NCI-H748 treated with DMSO at 0.1 percent for 48 hours (cell line): ENCODE data around the gene WBP4.
"Not testable (repeated sequence)": the region's sequence is repeated elsewhere in the genome, so short reads cannot be mapped to it uniquely, and the experiment has no call there.

Experiments used
- DNase-seq: peaks from one replicate; lab custom pipeline; 2025; lab: John Stamatoyannopoulos, UW

WBP4 gene, protein sequence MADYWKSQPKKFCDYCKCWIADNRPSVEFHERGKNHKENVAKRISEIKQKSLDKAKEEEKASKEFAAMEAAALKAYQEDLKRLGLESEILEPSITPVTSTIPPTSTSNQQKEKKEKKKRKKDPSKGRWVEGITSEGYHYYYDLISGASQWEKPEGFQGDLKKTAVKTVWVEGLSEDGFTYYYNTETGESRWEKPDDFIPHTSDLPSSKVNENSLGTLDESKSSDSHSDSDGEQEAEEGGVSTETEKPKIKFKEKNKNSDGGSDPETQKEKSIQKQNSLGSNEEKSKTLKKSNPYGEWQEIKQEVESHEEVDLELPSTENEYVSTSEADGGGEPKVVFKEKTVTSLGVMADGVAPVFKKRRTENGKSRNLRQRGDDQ

DNA sequence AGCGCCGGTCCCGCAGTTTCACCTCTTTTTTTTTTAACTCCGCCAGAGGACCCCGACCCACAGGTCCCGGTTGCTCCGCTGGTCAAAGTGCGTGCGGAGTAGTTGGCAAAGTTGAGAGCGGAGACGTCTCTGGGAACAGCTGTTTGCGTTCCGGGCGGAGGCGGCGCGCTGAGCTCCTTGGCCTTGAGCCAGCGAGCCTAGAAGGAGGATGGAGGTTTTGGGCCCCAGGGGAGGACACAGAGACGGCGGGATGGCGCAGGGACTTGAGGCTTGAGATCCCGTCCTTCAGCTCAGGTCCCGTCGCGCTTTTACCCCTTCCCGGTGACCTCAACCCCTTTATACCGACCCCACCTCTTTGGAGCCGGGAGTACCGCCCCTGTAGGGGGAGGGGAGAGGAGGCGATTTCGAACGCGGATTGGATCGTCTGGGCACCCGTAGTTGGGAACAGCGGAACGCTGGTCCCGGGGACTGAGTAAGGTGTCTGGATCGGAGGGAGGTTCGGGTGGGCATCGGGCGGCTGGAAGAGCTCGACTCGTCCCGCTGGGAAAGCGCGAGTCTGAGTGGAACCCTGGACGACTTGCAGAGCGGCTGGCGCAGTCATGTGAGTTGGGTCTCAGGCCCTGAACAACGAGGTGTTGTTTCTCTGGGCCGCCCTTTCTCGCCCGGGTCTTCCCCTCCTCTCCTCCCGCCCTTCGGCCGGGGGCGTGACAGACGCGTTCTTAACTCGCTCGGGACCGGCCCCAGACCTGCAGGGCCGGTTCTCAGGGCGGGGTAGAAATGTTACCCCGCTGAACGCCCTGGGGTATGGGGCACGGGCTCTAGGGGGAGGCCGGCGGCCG, at the start of gene WBP4:
Gene WBP4, plus strand, starts transcription at position 435 of the 839 bp plus-strand sequence. Its CDS starts 165 bp downstream, at position 600.
- DNase-seq, result peak; percentile 83

- DNase-seq, result no peak
Observed at GRCh38 chr13:41012536-41012935, 48.8 kb upstream of the WBP4 start.

DNA sequence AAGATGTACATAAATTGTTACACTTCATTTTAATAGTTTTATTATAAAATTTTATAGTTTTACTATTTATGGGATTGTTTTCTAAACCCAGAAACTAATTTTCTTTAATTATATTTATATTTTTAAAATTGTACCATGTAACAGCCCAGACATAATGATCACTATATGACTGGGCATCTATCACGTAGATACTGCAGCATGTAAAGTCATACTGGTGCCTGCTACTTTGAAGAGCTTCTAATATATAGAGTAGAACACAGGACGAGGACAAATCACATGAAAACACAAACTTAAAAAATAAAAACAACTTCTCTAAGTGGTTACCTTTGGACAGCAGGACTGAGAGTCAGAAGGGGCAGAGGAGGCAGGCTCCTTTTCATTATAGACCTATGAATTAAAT, 47.5 kb upstream of the WBP4 start:
- DNase-seq, result no peak

DNA sequence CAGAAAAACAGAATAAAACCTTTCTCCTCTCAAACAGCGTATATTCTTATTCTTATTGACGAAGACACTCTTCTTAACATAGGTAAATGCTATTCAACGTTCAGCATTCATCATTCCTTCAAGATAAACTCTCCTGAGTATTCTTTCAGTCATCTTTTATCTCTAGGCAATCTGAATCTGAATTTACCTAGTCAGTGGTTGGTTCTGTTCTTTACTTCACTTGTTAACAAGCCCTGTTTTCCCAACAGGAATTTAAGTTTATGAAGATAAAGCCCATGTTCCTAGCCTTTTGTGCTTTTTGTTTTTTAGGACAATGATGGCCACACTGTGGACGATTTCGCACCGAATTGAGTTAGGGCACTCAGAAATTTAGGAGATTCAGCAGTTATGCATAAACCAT, 45.4 kb upstream of the WBP4 start:
- no peak for DNase-seq

DNA sequence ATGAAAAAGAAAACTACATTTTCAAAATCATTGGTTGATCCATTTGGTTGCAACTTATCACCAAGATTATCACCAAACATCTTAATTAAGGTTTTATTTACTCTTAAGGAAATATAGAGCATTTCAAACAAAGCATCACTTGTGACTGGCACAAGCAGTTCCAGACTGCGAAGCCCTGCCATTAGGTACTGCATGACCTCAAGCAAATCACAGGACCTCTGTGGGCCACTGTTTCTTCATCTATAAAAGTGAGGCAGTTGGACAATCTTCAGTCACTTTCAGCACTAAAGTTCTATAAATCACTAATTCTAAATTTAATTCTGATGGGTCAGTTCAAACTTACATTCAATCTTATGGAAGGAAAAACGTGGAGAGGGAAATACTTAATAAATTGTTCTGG, 44.1 kb upstream of the WBP4 start:
- DNase-seq, result peak; percentile 24

GRCh38 chr13:41017817-41018601, 43.3 kb upstream of the WBP4 start:
- DNase-seq, result peak; percentile 28

GRCh38 chr13:41018602-41018948, 42.7 kb upstream of the WBP4 start:
- no peak for DNase-seq

- DNase-seq, result peak; percentile 91
Observed at GRCh38 chr13:41019011-41019487, 42.3 kb upstream of the WBP4 start, which contains the start of gene ELF1. TSS of gene ELF1 (minus strand) at chr13:41019316. CDS start at chr13:40982054, 37,262 bp downstream.

- no peak for DNase-seq
Observed at GRCh38 chr13:41019578-41020347, 41.5 kb upstream of the WBP4 start.

- DNase-seq, result no peak
Observed at GRCh38 chr13:41025518-41025917, 35.8 kb upstream of the WBP4 start.

GRCh38 chr13:41026788-41027187, 34.5 kb upstream of the WBP4 start:
- DNase-seq, result no peak

DNA sequence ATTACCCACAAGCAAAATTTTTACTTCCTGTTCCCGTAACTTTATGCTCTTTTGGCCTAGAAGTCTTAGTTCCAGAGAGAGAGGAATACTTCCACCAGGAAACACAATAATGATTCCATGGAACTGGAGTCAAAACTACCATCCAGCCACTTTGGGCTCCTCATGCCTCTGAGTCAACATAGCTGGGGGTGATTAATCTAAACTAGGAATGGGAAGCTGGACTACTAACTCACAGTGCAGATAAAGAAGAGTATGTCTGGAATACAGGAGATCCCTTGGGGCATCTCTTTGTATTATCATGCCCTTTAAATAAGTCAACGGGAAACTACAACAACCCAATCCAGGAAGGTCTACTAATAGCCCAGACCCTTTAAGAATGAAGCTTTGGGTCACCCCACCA, 33.3 kb upstream of the WBP4 start:
- DNase-seq, result no peak

GRCh38 chr13:41029629-41030028, 31.7 kb upstream of the WBP4 start:
- no peak for DNase-seq

DNA sequence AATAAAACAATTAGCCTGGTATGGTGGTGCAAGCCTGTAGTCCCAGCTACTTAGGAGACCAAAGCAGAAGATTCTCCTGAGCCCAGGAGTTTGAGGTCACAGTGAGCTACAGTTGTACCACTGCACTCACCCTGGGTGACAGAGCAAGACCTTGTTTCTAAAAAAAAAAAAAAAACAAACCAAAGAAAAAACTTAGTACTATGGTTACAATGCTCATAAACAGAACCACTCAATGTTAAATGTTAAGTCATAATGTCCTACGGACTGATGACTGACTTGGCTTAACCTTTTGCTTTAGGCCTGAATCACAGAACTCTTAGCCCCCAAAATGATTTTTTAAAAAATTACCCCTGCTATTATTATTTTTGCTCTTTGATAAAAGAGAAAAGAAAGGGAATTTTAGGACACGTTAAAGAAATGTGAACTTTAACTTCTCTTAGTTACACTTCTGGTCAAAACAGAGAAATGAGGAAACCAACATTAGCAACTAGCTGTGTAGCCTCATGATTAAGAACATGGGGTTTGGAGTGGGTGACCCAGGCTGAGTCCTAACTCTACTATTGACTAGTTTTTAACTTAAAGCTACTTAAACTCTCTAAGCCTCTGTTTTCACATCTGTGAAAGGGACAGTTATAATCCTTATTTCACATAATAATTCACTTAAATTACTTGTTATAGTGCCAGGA, 28.5 kb upstream of the WBP4 start:
- DNase-seq, result no peak

DNA sequence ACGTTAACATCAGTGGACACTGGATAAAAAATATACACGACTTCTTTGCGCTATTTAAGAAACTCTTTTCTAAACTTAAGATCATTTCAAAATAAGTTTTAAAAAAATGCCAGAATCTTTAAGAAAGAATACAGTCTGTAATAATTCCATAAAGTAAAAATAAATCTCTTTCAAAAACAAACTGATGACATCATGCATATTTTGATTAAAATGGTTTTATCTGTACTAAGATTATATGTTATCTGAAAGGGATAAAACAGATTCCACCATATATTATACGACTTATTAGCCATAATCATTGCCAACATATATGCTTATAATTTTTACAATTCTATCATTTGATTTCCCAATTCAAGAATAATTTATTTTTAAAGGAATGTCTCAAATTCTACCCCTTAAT, 26.9 kb upstream of the WBP4 start:
- no peak for DNase-seq

GRCh38 chr13:41034881-41035280, 26.4 kb upstream of the WBP4 start:
- DNase-seq, result no peak

GRCh38 chr13:41036557-41036956, 24.8 kb upstream of the WBP4 start:
- DNase-seq, result not testable (repeated sequence)

DNA sequence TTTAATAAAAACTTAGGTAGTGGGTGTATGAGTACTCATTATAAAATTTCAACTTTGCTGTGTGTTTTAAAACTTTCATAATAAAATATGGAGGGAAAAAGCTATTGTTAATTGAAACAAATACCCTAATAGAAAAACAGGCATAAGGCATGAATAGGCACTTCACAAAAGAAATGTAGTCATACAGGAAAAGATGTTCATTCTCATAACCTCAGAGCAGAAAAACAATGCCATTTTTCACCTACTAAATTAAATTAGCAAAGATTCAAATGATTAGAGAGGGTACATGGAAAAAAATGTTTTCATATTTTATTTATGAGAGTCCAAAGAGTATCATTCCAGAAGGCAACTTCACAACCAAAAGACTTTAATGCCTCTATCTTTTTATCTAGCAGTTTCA, 21.6 kb upstream of the WBP4 start:
- DNase-seq, result no peak

- DNase-seq, result no peak
Observed at GRCh38 chr13:41040584-41041334, 20.6 kb upstream of the WBP4 start.

DNA sequence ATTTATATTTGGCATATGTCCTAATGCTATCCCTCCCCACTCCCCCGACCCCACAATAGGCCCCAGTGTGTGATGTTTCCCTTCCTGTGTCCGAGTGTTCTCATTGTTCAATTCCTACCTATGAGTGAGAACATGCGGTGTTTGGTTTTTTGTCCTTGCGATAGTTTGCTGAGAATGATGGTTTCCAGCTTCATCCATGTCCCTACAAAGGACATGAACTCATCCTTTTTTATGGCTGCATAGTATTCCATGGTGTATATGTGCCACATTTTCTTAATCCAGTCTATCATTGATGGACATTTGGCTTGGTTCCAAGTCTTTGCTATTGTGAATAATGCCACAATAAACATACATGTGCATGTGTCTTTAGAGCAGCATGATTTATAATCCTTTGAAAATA, 18.9 kb upstream of the WBP4 start:
- not testable (repeated sequence) for DNase-seq
